Skin epidermis (tissue), 12 donors: ENCODE data around the gene PNMA6E.

Experiments
- H3K27ac ChIP-seq, 21 experiments: fragments of 200-600 bp; sonication (generic) in 11 of 21; one replicate each; pipeline ENCODE4 v1.5.0; 2020; ENCODE audit warnings: mild to moderate bottlenecking in 3 of 21, inconsistent platforms in 2 of 21, moderate library complexity in 2 of 21
- H3K4me3 ChIP-seq, 7 experiments: fragments of 200-600 bp; sonication (generic) in 2 of 7; one replicate each; pipeline ENCODE4 v1.5.0; 2020; ENCODE audit warnings: inconsistent platforms in 2 of 7, mild to moderate bottlenecking in 2 of 7, moderate library complexity in 1 of 7

The PNMA6E gene

DNA sequence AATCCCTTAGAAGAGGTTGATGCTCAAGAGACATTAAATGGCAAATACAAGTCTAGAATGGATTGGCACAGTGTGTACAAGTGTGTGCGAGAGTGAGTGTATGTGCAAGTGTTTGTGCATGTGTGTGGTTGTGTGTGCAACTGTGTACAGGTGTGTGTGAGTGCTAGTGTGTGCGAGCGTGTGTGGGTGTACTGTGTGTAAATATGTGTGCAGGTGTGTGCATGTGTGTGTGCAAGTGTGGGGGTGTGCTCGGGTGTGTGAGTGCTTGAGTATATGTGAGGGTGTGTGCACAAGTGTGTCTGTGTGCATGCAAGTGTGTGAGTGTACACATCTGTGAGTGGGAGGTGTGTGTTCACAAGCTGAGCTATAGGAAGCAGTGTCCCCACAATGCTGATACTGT is 38.8 kb upstream of the PNMA6E start:
- H3K4me3 ChIP-seq = no peak overlapping the region
- no peak overlapping the region for H3K27ac ChIP-seq

DNA sequence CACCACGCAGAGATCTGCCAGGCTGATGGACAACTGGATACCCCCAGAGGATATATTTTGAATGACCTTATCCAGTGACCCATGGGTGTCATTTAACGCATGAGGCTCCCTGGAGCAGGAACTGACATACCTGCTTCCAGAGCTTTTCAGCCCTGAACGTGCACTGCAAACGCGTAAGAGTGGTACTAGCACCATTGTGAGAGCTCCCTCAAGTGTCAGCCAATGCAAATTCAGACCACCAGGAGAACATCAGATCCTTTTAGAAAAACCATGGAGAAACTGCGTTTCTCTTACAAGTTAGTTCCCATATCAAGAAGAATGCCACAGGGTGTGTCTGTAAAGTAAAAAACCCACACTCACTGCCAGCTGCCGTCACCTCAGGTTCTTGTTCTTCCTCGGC is 37.4 kb upstream of the PNMA6E start:
- Histone ChIP-seq H3K27ac (no peak overlapping the region), H3K4me3 (no peak overlapping the region)

DNA sequence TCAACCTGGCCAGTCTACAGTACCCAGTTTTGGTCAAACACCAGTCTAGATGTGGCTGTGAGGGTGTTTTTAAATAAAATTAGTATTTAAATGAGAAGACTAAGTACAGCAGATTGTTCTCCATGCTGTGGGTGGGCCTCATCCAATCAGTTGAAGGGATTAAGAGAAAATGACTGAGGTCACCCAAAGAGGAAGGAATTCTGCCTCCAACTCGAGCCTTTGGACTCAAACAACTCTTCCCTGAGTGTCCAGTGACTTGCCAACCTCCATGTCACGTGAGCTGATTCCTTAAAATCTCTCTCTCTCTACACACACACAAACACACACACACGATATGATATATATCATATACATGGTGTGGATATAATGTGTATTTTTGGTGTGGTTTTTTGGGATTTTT is 34.7 kb upstream of the PNMA6E start:
- Histone ChIP-seq H3K4me3 (no peak overlapping the region), H3K27ac (no peak overlapping the region)

DNA sequence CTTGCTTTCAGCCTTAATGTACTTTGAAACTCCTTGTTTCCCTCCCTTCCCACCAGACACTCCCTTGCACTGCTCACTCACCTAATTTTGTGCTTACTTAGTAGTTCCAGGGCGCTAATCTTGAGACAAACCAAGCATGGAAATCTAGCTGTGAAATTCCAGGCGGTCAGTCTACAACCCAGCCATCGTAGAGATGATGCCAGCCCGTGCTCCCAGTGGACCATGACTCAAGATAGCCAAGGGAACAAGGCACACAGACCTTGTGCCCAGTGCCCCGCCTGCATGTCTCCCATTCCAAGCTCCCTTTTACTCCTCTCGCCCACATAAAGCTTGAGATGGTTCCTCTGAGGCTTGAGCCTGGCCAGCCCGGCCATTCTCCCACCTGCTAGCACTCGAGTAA is 33.7 kb upstream of the PNMA6E start:
- no peak overlapping the region for H3K27ac ChIP-seq
- H3K4me3 ChIP-seq = no peak overlapping the region

- no peak overlapping the region for H3K27ac ChIP-seq
- no peak overlapping the region for H3K4me3 ChIP-seq
These were observed 32.7 kb upstream of the PNMA6E start for GRCh38 chrX:153433781-153434285.

- Histone ChIP-seq H3K4me3 (no peak overlapping the region), H3K27ac (no peak overlapping the region)
These were observed 32.1 kb upstream of the PNMA6E start for GRCh38 chrX:153433161-153433680.

GRCh38 chrX:153430796-153431195 is 29.6 kb upstream of the PNMA6E start:
- H3K27ac ChIP-seq = no peak overlapping the region
- no peak overlapping the region for H3K4me3 ChIP-seq

DNA sequence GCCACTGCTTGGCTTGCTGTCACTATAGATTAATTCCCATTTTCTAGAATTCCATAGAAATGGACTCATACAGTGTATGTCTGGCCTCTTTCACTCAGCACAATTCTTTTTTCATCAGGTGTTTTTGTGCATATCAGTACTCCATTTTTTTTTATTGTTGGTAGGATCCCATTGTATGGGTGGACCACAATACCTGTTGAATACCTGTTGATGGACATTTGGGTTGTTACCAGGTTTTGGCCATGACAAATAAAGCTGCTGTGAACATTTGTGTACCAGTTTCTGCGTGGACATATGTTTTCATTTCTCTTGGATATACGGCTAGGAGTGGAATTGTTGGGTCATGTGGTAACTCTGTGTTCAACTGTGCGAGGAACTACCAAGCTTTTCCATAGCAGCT is 25.1 kb upstream of the PNMA6E start:
- no peak overlapping the region for H3K4me3 ChIP-seq
- no peak overlapping the region for H3K27ac ChIP-seq

DNA sequence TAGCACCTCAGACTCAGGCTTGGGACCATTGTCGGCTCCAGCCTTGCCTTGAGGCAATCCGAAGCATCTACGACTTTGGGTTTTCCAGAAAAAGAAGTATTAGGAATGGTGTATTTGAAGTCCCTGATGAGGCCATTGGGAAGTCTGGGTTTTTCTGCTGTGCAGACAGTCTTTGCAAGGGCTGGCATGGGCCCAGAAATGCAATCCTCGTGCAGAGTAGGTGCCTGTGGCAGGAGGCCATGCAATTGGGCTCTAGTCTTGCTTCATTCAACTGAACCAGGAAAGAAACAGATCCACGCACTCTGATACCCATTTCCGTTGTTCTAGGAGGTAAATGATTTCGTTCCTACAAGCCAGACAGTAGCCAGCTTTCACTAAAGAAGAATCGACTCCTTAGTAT is 22.5 kb upstream of the PNMA6E start:
- Histone ChIP-seq H3K27ac (no peak overlapping the region), H3K4me3 (no peak overlapping the region)

- no peak overlapping the region for H3K4me3 ChIP-seq
These were observed 20.7 kb upstream of the PNMA6E start for GRCh38 chrX:153421856-153422255.

GRCh38 chrX:153420851-153421599 is 19.9 kb upstream of the PNMA6E start:
- Histone ChIP-seq H3K4me3 (no peak overlapping the region), H3K27ac (no peak overlapping the region)

More at GRCh38 chrX:153421856-153422255, 20.7 kb upstream of the PNMA6E start:
- no peak overlapping the region for H3K27ac ChIP-seq

GRCh38 chrX:153417637-153418036 is 16.5 kb upstream of the PNMA6E start:
- no peak overlapping the region for H3K4me3 ChIP-seq
- no peak overlapping the region for H3K27ac ChIP-seq

GRCh38 chrX:153416781-153417450 is 15.8 kb upstream of the PNMA6E start:
- Histone ChIP-seq H3K4me3 (no peak overlapping the region), H3K27ac (no peak overlapping the region)

DNA sequence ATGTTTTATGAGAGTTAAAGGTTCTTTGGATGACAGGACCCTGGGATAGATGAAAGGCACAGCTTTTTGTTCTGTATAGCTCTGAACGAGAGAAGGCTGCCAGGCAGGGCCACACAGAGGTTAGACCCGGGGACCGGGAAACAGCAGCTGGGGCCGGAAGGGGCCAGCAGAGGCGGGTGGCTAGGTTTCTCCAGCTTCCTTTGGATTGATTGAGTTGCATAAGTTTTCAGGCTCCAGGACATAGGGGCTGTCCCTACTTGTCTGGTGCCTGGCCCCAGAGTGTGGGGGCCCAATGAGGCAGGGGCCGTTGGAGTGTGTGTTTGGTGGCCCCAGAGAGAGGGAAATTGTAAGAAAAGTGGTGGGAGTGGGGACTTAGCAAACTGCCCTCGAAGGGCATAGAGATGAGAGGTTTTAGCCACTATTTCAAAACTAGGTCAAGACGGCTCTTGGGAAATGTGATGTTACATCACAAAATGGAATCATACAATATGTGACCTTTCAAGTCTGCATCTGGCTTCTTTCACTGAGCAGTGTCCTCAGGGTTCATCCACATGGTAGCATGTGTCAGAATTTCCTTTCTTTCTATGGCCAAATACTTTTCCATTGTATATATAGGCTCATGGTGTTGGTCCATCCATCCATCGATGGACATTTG is 13.8 kb upstream of the PNMA6E start:
- Histone ChIP-seq H3K4me3 (no peak overlapping the region), H3K27ac (peak overlapping the region in 1 of 21 experiments; percentile 24)

DNA sequence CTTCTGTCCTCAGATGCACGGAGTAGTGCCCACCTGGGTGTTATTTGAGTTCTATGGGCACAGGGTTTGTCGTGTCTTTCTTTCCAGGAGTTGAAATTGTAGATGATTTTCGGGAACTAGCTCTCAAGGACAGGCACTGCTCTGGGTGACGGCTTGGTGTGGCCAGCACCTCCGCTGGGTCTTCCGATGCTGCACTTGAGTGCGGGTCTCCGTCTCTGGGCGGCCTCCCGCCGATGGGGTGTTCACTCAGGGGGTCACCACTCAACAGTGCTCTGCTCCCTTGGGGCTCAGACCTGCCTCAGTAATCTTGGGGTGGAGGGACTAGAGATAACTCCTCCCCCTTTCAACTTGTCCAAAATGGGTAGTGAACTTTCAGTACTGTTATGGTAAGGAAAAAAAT is 12.6 kb upstream of the PNMA6E start:
- Histone ChIP-seq H3K27ac (no peak overlapping the region), H3K4me3 (no peak overlapping the region)

DNA sequence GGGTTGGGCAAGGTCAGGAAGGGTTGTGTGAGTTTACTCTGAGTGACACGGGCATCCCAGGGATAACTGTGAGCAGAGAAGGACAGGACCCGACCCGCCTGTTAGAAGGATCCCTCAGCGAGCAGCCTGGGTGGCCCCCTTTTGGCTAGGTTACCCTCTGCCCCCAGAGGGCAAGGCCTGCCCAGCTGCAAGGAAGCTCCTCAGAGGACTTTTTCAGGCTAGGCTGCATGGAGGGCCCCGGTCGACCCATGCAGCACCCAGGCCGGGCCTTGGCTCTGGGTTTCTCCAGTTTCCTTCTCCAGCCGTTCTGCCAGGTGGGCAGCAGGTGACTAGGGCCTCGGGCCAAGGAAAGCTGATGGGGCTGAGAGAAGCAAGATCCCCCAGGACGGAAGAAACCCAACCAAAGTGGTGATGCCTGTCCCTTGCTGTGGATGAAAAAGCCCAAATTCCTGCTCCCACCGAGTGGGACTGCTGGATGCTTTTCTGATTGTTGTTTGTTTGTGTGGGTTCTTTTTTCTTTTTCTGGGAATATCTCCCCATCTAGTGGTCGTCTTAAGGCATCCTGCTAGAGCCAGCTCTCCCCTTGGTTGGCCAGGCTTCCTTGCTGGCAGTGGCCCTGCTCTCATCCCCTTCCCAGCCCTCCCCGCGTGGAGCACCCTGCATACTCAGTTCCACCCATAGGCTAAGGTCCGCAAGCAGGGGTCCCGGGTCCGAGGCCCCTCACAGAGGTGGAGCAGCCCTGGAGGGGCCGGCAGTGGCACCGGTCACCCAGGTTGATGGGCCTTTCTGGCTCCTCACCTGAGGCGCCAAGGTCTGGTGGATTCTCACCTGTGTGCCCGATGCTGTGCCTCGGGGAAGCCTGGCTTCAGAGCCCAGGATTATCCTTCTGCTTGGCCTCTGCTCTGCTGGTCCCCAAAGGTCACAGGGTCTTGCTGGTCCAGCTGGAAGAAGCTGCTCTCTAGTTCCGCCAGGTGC is 11.9 kb upstream of the PNMA6E start:
- no peak overlapping the region for H3K27ac ChIP-seq
- no peak overlapping the region for H3K4me3 ChIP-seq

DNA sequence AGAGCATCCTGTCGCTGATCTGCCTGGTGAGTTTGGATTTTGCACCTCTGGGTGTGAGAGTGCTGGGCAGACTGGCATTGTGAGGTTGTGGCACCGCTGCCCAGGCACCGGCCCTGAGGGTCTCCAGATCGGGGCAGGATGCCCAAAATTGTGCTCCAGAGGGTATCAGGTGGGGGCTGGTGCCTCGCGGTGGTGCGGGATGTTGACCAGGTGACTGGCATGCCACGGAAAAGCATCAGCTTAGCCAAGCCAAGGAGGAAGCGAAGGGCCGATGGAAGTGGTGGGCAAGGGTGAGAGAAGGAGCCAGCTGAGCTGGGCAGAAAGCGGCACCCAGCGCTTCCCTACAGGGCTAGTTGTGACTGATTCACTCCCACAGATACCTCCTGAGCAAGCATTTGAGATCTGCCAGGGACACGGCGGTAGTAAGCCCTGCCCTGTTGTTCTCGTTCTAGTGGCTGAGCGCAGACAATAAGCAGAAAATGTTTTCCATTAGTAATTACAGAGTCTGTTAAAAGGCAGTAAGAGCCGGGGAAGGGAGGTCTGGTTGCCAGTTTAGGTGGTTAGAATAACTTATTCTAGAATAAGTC is 10.9 kb upstream of the PNMA6E start:
- Histone ChIP-seq H3K4me3 (peak overlapping the region; percentile 27 to 44 (median 29)), H3K27ac (no peak overlapping the region)

GRCh38 chrX:153411255-153411987 is 10.3 kb upstream of the PNMA6E start, which contains the start of gene ZFP92:
ZFP92 (plus strand) TSS chrX:153411472; CDS start chrX:153418323, 6,851 bp downstream.
- H3K27ac ChIP-seq = no peak within 1 kb of the TSS
- peak within 1 kb of the TSS; percentile 27 to 44 (median 29) for H3K4me3 ChIP-seq
